HepG2 (cell line): ENCODE results near the gene NADK2. TPM values are rescaled to one million over a fixed set of nuclear protein-coding genes. Genes with fewer than 3 reads are reported as not detected.

Experiments used
- ATAC-seq: fragments of 200-7000 bp; cut with Tn5 transposase; 3 replicates; pipeline ENCODE4 v1.9.1; 2020; ENCODE audit warnings: mild to moderate bottlenecking, moderate library complexity
- BruUV-seq: library from RNA; stranded (reverse); fragments of 400-500 nt; replicated peaks from 2 replicates; lab custom pipeline; 2021; lab: Mats Ljungman, UMichigan
- CTCF ChIA-PET: fragments of 300-600 bp; formaldehyde crosslinking; extraction: SDS; loops from one replicate; lab custom pipeline; 2021; ENCODE audit warnings: low total read pairs, inconsistent platforms, low intra/inter-chr PET ratio; lab: Yijun Ruan, JAX
- POLR2A ChIA-PET: fragments of 350-600 bp; sonication (Branson Sonifier 250); formaldehyde crosslinking; loops from one replicate; lab custom pipeline; 2020; ENCODE audit warnings: antibody characterized with exemption, inconsistent platforms; lab: Yijun Ruan, JAX
- DNase-seq: peaks from one replicate; pipeline ENCODE4 v3.0.0-alpha.2; 2015; ENCODE audit warnings: low spot score
- FAIRE-seq: peaks from 3 replicates; lab custom pipeline; 2011; peaks lifted over from hg19 to GRCh38; lab: Jason Lieb, UNC
- H2AFZ ChIP-seq: one replicate; pipeline ENCODE4 v1.6.1; 2011; ENCODE audit warnings: low read length, inconsistent platforms
- H3K27ac ChIP-seq: fragments of 300-600 bp; 3 replicates; pipeline ENCODE4 v1.8.0; 2011; ENCODE audit warnings: mixed run types, mild to moderate bottlenecking, mixed read lengths, low read length, inconsistent platforms; ENCODE audit not compliant: insufficient read depth; ENCODE audit errors: extremely low read length
- H3K27me3 ChIP-seq, 2 experiments: fragments of 200-600 bp in 1 of 2; 2 replicates in 1 of 2; 3 replicates in 1 of 2; pipeline versions ENCODE4 v1.6.0 to v1.8.0; 2011; ENCODE audit warnings: low read length in 2 of 2, mild to moderate bottlenecking in 2 of 2, moderate library complexity in 2 of 2, inconsistent platforms in 1 of 2; ENCODE audit not compliant: insufficient read depth in 2 of 2, control insufficient read depth in 1 of 2
- H3K36me3 ChIP-seq, 2 experiments: fragments of 200-600 bp in 1 of 2; replicated peaks in 1 of 2; 2 replicates in 1 of 2; 3 replicates in 1 of 2; pipeline versions ENCODE4 v1.5.1 to v1.8.0; 2011; ENCODE audit warnings: low read length in 2 of 2, inconsistent platforms in 1 of 2; ENCODE audit not compliant: insufficient read depth in 2 of 2, control insufficient read depth in 1 of 2
- H3K4me1 ChIP-seq: 2 replicates; pipeline ENCODE4 v1.5.1; 2012; ENCODE audit warnings: low read length, inconsistent platforms; ENCODE audit not compliant: insufficient read depth
- H3K4me2 ChIP-seq: 2 replicates; pipeline ENCODE4 v1.6.0; 2011; ENCODE audit warnings: low read depth, low read length, inconsistent platforms
- H3K4me3 ChIP-seq, 3 experiments: fragments of 200-600 bp in 1 of 3; sonication (generic), shearing (Covaris generic) in 1 of 3; replicated peaks in 1 of 3; 2 replicates each; pipeline ENCODE4 v1.5.1; 2011 to 2016; ENCODE audit warnings: low read length in 3 of 3, inconsistent platforms in 2 of 3, low read depth in 2 of 3, mild to moderate bottlenecking in 2 of 3, control low read depth in 1 of 3, mixed read lengths in 1 of 3; ENCODE audit not compliant: insufficient read depth in 1 of 3
- H3K79me2 ChIP-seq: one replicate; pipeline ENCODE4 v1.6.1; 2011; ENCODE audit warnings: low read length, inconsistent platforms; ENCODE audit not compliant: insufficient read depth
- H3K9ac ChIP-seq: 2 replicates; pipeline ENCODE4 v1.6.0; 2011; ENCODE audit warnings: mild to moderate bottlenecking, low read depth, low read length, inconsistent platforms; ENCODE audit not compliant: insufficient read depth
- H3K9me3 ChIP-seq: 2 replicates; pipeline ENCODE4 v1.5.1; 2012; ENCODE audit warnings: mild to moderate bottlenecking, low read length
- H4K20me1 ChIP-seq: 2 replicates; pipeline ENCODE4 v1.6.0; 2011; ENCODE audit warnings: inconsistent platforms, mild to moderate bottlenecking, low read length, moderate library complexity; ENCODE audit not compliant: insufficient read depth
- CAMTA2 ChIP-seq: sonication (generic); formaldehyde crosslinking; IDR thresholded peaks from 2 replicates; pipeline ENCODE4 v1.4.0; 2020; ENCODE audit warnings: mild to moderate bottlenecking, missing genetic modification reagents, borderline replicate concordance
- CBFB ChIP-seq: sonication (generic); formaldehyde crosslinking; IDR thresholded peaks from 2 replicates; pipeline ENCODE4 v1.4.0; 2020; ENCODE audit warnings: missing genetic modification reagents
- ELF3 ChIP-seq: IDR thresholded peaks from 2 replicates; pipeline ENCODE4 v1.6.1; 2016; ENCODE audit warnings: missing genetic modification reagents, missing compliant biosample characterization
- FOXM1 ChIP-seq: sonication (generic); formaldehyde crosslinking; IDR thresholded peaks from 2 replicates; pipeline ENCODE4 v1.5.0; 2020; ENCODE audit warnings: missing genetic modification reagents
- GATAD1 ChIP-seq: IDR thresholded peaks from 2 replicates; pipeline ENCODE4 v1.6.1; 2016; ENCODE audit warnings: missing genetic modification reagents, missing compliant biosample characterization
- POLR2AphosphoS5 ChIP-seq: IDR thresholded peaks from 2 replicates; pipeline ENCODE4 v1.6.1; 2012; ENCODE audit warnings: low read depth, low read length
- SRY ChIP-seq: sonication (generic); formaldehyde crosslinking; IDR thresholded peaks from 2 replicates; pipeline ENCODE4 v1.8.0; 2022; ENCODE audit warnings: mild to moderate bottlenecking, missing genetic modification reagents
- STAT5B ChIP-seq: sonication (generic); formaldehyde crosslinking; IDR thresholded peaks from 2 replicates; pipeline ENCODE4 v1.4.0; 2020; ENCODE audit warnings: missing genetic modification reagents
- TBX3 ChIP-seq: fragments of 450-650 bp; IDR thresholded peaks from 2 replicates; pipeline ENCODE4 v1.6.1; 2017; ENCODE audit warnings: antibody characterized with exemption, mild to moderate bottlenecking, inconsistent platforms, borderline replicate concordance
- U2AF2 ChIP-seq: fragments of 200-400 bp; formaldehyde crosslinking; IDR thresholded peaks from 2 replicates; pipeline ENCODE4 v1.6.1; 2017; ENCODE audit warnings: low read depth, mild to moderate bottlenecking, low read length
- ZMYM3 ChIP-seq: sonication (generic); formaldehyde crosslinking; IDR thresholded peaks from 2 replicates; pipeline ENCODE4 v1.5.1; 2020; ENCODE audit warnings: mild to moderate bottlenecking, missing genetic modification reagents
- ZNF263 ChIP-seq: sonication (generic); formaldehyde crosslinking; IDR thresholded peaks from 2 replicates; pipeline ENCODE4 v1.4.0; 2020; ENCODE audit warnings: missing genetic modification reagents
- ZNF326 ChIP-seq: sonication (generic); formaldehyde crosslinking; IDR thresholded peaks from 2 replicates; pipeline ENCODE4 v1.4.0; 2020; ENCODE audit warnings: missing genetic modification reagents, borderline replicate concordance
- ZNF570 ChIP-seq: sonication (generic); formaldehyde crosslinking; IDR thresholded peaks from 2 replicates; pipeline ENCODE4 v1.4.0; 2020; ENCODE audit warnings: mild to moderate bottlenecking, missing genetic modification reagents, borderline replicate concordance
- ZNF780A ChIP-seq: sonication (generic); formaldehyde crosslinking; IDR thresholded peaks from 2 replicates; pipeline ENCODE4 v1.8.0; 2022; ENCODE audit warnings: mild to moderate bottlenecking, missing genetic modification reagents, moderate library complexity
- WGBS: methylation state at CpG from one replicate; pipeline ENCODE4 v1.1.6; 2017; ENCODE audit warnings: low lambda C conversion rate; 5-methylcytosine and 5-hydroxymethylcytosine counted together
- in situ Hi-C: cut with HindIII; loops from 2 replicates; pipeline ENCODE4 v1.10.0; 2017; ENCODE audit warnings: low pct_unique_long_range_greater_than_20kb; ENCODE audit not compliant: extremely low pct_ligation_motif_present
- intact Hi-C: fragments of 100-400 bp; cut with micrococcal nuclease; formaldehyde crosslinking; loops from one replicate; pipeline ENCODE4 v1.10.0; 2022; ENCODE audit not compliant: unreplicated experiment
- polyA plus RNA-seq, 8 experiments: library from polyadenylated mRNA; depleted of rRNA in 3 of 8; stranded (reverse) in 7 of 8; unstranded in 1 of 8; fragments of >200 nt; fragmentation: Illumina TruSeq in 4 of 8; extraction: Trizol in 4 of 8; gene quantifications; 2 replicates each; pipeline versions ENCODE4 v1.2.1 to v1.2.3, GENCODE V29; 2011 to 2016; ENCODE audit warnings: low read depth in 4 of 8, missing spikeins in 1 of 8, mixed read lengths in 1 of 8; ENCODE audit not compliant: insufficient read depth in 1 of 8
- total RNA-seq, 5 experiments: library from RNA; depleted of rRNA; stranded (reverse); fragments of >200 nt; fragmentation: Illumina TruSeq; extraction: Trizol; gene quantifications; 2 replicates each; pipeline ENCODE4 v1.2.3, GENCODE V29; 2016; ENCODE audit warnings: low read depth in 1 of 5
- TF ChIP-seq, protein P1 (sequence below): sonication (generic); formaldehyde crosslinking; IDR thresholded peaks from 2 replicates; pipeline ENCODE4 v1.4.0; 2020; ENCODE audit warnings: missing genetic modification reagents
- TF ChIP-seq, protein P2 (sequence below): sonication (generic); formaldehyde crosslinking; IDR thresholded peaks from 2 replicates; pipeline ENCODE4 v1.5.0; 2020; ENCODE audit warnings: mild to moderate bottlenecking, missing genetic modification reagents
- TF ChIP-seq, protein P3 (sequence below): sonication (generic); formaldehyde crosslinking; IDR thresholded peaks from 2 replicates; pipeline ENCODE4 v1.5.0; 2020; ENCODE audit warnings: mild to moderate bottlenecking, missing genetic modification reagents
- TF ChIP-seq, protein P4 (sequence below): sonication (generic); formaldehyde crosslinking; IDR thresholded peaks from 2 replicates; pipeline ENCODE4 v1.5.0; 2020; ENCODE audit warnings: missing genetic modification reagents

NADK2 gene
- total and polyA plus RNA-seq, 2 of the 13 experiments (the other 11 are each of a cell fraction or from before 2014, with no cell fraction given): 13.9 to 71.4 TPM

DNA sequence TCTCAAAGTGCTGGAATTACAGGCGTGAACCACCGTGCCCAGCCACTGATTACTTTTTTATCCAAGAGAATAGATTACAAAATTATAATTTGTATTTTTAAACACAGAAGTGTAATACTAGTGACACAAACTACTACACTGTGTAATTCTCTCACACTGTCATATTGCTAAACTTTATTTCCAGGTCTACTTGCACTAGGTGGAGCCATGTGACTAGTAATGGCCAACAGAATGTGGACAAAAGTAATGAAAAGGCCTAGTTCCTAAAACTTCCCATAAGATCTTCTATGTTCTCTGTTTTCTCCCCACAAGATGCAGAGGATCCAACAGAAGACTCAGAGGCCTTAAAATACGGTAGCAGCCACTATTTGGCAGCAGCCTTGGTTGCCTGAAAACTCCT, 27.3 kb downstream of the NADK2 start (continued):
- TF ChIP-seq, protein P1, sequence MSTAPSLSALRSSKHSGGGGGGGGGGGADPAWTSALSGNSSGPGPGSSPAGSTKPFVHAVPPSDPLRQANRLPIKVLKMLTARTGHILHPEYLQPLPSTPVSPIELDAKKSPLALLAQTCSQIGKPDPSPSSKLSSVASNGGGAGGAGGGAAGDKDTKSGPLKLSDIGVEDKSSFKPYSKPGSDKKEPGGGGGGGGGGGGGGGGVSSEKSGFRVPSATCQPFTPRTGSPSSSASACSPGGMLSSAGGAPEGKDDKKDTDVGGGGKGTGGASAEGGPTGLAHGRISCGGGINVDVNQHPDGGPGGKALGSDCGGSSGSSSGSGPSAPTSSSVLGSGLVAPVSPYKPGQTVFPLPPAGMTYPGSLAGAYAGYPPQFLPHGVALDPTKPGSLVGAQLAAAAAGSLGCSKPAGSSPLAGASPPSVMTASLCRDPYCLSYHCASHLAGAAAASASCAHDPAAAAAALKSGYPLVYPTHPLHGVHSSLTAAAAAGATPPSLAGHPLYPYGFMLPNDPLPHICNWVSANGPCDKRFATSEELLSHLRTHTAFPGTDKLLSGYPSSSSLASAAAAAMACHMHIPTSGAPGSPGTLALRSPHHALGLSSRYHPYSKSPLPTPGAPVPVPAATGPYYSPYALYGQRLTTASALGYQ: no peak
- TF ChIP-seq, protein P2, sequence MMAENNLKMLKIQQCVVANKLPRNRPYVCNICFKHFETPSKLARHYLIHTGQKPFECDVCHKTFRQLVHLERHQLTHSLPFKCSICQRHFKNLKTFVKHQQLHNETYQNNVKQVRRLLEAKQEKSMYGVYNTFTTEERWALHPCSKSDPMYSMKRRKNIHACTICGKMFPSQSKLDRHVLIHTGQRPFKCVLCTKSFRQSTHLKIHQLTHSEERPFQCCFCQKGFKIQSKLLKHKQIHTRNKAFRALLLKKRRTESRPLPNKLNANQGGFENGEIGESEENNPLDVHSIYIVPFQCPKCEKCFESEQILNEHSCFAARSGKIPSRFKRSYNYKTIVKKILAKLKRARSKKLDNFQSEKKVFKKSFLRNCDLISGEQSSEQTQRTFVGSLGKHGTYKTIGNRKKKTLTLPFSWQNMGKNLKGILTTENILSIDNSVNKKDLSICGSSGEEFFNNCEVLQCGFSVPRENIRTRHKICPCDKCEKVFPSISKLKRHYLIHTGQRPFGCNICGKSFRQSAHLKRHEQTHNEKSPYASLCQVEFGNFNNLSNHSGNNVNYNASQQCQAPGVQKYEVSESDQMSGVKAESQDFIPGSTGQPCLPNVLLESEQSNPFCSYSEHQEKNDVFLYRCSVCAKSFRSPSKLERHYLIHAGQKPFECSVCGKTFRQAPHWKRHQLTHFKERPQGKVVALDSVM (CRISPR knock-in tag): no peak
- TF ChIP-seq ZMYM3: no peak
- TF ChIP-seq ZNF570 (CRISPR knock-in tag): no peak
- TF ChIP-seq U2AF2: no peak

DNA sequence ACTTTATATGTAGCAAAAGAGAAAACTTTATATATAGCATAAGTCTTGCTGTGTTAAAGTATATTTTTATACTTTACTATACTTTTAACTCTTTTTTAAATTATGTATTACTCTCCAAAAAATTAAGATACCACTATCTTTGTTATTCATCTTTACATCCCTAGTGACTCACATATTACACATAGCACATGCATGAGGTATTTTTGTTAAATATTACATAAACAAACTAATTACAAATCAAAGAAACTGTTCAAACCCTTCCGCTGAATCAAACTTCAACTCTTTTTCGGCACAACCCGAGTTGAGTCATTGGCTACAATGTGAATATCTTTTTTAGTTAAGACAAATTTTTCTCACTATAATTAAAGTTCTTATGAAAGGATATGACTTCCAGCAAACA, 32.1 kb downstream of the NADK2 start:
- BruUV-seq: no TSS peak
- CTCF ChIA-PET: no interaction called here
- H3K27me3 ChIP-seq: no peaks in the 10 kb centered on the region
- no peaks in the 10 kb centered on the region; the same call in 1 of the 2 replicates for H4K20me1 ChIP-seq
- H3K79me2 ChIP-seq: no peaks in the 10 kb centered on the region
- no peak for FAIRE-seq
- no peak overlapping the region for H3K4me3 ChIP-seq
- WGBS: 94% methylated on average over 3 of the region's 3 CpGs
- H3K36me3 ChIP-seq: peaks cover 6 to 42% of the 10 kb centered on the region in 2 experiments
- in situ Hi-C loops: no loop called here
- no peaks in the 10 kb centered on the region for H3K4me1 ChIP-seq
- no peaks in the 10 kb centered on the region for H3K9me3 ChIP-seq
- intact Hi-C loops: no loop called here
- ATAC-seq: no peak
- POLR2A ChIA-PET: no interaction called here
- H3K9ac ChIP-seq: no peak overlapping the region
- no peak overlapping the region for H2AFZ ChIP-seq
- H3K4me2 ChIP-seq: no peak overlapping the region
- no peak for DNase-seq
- no peak overlapping the region for H3K27ac ChIP-seq
- TF ChIP-seq TBX3: no peak
- TF ChIP-seq, protein P3, sequence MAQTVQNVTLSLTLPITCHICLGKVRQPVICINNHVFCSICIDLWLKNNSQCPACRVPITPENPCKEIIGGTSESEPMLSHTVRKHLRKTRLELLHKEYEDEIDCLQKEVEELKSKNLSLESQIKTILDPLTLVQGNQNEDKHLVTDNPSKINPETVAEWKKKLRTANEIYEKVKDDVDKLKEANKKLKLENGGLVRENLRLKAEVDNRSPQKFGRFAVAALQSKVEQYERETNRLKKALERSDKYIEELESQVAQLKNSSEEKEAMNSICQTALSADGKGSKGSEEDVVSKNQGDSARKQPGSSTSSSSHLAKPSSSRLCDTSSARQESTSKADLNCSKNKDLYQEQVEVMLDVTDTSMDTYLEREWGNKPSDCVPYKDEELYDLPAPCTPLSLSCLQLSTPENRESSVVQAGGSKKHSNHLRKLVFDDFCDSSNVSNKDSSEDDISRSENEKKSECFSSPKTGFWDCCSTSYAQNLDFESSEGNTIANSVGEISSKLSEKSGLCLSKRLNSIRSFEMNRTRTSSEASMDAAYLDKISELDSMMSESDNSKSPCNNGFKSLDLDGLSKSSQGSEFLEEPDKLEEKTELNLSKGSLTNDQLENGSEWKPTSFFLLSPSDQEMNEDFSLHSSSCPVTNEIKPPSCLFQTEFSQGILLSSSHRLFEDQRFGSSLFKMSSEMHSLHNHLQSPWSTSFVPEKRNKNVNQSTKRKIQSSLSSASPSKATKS (CRISPR knock-in tag): no peak
- TF ChIP-seq, protein P4, sequence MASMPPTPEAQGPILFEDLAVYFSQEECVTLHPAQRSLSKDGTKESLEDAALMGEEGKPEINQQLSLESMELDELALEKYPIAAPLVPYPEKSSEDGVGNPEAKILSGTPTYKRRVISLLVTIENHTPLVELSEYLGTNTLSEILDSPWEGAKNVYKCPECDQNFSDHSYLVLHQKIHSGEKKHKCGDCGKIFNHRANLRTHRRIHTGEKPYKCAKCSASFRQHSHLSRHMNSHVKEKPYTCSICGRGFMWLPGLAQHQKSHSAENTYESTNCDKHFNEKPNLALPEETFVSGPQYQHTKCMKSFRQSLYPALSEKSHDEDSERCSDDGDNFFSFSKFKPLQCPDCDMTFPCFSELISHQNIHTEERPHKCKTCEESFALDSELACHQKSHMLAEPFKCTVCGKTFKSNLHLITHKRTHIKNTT (CRISPR knock-in tag): no peak
- no peak for TF ChIP-seq ZNF263
- TF ChIP-seq CAMTA2 (CRISPR knock-in tag): no peak
- no peak for TF ChIP-seq POLR2AphosphoS5
- TF ChIP-seq SRY (CRISPR knock-in tag): no peak
- TF ChIP-seq ZNF780A (CRISPR knock-in tag): no peak
- no peak for TF ChIP-seq ELF3 (CRISPR knock-in tag)
- TF ChIP-seq STAT5B (CRISPR knock-in tag): no peak
- no peak for TF ChIP-seq GATAD1 (CRISPR knock-in tag)
- TF ChIP-seq FOXM1: no peak
- no peak for TF ChIP-seq ZNF326 (CRISPR knock-in tag)
- TF ChIP-seq CBFB: no peak
